Activated CD8-positive, alpha-beta memory T cell treated with anti-CD3 and anti-CD28 coated beads for 4 hours (primary cell): Measurements from ENCODE around the gene CPNE1.

ENCODE experiments used
- DNase-seq, 2 donors: peaks; one replicate each; pipeline ENCODE4 v3.0.0-alpha.2; 2020; ENCODE audit warnings: low read depth in 2 of 2

The CPNE1 gene

DNA sequence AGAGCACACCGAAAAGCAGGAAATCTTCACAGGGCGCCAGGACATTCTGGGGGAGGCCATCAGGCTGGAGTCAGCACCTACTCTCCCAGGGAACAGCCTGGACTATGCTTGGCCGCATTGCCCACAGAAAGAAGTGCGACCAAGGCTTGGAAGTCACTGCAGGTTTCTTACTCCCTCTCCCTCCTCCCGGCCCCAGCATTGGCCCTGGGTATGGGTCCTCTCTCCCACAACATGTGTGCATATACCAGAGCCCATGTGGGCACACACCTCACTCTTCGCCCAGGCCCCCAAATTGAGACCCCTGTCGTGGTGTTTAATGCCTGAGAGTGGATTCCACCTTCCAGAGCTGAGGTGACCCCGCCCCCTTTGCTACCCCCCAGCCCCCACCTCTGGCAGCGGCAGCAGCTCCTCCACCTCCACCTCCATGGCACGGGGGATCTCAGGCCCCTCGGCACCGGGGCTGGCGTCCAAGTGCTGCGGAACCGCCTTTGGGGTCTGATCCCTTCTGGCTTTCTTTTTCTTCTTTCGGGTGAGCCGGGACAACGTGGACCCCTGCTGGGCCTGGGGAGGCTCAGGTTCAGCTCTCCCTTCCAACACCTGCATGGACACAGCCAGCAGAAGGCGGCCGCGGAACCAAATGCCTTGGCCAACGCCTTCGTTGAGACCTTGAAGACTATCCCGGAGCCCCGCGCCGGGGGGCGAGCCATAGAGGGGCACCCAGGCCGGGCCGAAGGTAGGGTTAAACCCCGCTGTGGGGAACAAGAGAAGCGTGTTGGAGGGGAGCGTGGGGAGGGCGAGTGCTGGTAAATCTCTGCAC, 64.3 kb downstream of the CPNE1 start:
- no peak for DNase-seq

DNA sequence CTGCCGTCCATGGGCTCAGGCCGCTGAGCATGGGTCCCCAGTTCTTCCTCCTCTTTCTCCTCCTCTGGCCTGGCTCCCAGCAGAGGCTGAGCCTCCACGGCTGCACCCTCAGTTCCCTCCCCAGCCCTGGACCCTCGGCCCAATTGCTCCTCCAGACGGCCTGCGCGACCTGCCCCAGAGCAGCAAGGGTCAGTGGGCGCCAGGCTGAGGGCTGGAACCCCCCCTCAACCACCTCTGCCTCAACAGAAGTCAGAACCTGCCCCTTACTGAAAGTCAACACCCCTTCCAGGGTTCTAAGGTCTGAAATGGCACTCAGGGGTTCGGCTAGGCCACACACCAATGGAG, 65.0 kb downstream of the CPNE1 start:
- no peak for DNase-seq

DNA sequence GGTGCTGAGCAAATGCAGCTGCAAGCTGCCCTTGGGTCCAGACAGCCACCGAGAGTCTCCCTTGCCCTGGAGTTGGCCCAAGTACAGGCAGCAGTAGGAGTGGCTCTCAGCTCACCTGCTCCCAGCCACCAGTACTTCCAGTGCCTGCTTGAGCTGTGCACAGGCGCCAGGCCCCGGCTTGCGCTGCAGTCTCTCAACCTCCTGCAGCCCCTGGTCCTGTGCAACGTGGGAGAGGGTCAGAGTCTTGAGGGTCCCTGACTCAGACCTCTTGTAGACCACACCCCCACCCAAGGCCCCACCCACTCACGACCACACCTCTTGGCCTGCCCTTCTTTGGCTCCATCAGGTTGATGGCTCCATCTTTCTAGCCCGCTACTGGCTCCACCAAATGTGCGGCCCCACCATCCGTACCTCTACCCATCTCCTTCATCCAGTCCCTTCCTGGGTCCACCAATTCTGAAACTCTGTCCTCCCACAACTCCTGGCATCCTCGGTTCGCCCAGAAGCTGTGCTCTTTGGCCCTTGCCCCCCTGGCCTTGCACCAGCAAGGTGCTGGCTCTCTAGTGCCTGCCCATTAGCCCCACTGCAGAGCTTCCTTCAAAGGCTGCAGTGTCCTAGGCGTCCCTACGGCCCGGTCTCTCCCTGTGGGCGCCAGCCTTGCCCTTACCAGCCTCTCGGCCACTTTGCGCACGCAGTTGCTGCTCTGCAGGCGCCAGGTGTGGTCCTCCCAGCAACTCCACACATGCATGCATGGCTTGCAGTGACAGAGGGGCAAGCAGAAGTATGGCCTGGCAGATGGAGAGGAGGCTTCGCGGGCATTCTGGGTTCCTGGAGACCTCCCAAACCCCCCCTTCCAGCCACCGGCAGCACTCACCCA, 65.6 kb downstream of the CPNE1 start:
- no peak for DNase-seq

DNA sequence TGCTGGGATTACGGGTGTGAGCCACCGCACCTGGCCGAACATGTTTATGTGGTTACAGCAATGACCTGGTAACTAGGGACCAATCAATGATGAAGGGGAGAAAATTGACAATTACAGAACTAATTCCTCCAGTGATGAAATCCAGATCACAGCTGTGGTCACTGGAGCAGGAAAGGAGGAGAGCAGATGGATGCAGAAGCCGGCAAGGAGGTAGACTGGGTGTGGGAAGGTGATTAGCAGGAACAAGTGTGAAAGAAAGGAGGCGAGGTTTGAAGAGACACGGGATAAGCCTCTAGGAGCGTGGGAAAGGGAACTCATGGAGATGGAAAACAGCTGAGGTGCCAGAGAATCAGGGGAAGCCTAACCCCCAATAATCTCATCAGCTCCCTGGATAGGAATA, 66.2 kb downstream of the CPNE1 start:
- no peak for DNase-seq

DNA sequence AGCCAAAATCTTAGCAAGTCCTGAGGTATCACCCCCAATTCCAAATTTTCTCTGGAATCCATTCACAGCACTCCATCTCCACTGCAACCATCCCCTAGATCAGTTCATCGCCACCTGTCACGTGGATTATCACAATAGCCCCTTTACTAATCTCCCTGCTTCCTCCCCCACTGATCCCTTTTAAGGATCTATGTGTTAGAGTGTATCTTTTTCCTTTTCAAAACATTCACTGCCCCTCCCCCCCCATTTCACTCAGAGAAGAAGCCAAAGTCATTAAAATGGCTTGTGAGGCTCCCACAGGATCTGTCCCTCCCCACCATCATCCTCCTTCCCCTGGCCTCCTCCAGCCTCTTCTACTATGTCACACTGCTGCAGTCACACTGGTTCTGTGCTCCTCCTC, 67.5 kb downstream of the CPNE1 start:
- no peak for DNase-seq

DNA sequence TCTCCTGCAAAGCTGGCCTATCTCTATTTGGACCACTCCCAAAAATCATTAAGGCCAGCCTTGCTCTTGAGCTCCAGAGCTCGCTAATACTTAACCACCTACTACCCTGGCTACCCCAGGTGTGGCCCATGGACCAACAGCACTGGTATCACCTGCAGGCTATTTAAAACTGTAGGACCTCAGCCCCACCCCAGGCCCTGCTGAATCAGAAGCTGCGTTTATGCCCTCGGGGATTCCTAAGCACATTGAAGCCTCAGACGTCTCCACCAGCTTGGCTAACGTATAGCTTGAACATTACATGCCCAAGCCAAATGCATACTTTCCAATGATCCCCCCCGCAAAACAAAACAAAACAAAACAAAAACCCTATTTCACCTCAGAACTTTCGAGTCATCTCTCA, 68.8 kb downstream of the CPNE1 start:
- no peak for DNase-seq

DNA sequence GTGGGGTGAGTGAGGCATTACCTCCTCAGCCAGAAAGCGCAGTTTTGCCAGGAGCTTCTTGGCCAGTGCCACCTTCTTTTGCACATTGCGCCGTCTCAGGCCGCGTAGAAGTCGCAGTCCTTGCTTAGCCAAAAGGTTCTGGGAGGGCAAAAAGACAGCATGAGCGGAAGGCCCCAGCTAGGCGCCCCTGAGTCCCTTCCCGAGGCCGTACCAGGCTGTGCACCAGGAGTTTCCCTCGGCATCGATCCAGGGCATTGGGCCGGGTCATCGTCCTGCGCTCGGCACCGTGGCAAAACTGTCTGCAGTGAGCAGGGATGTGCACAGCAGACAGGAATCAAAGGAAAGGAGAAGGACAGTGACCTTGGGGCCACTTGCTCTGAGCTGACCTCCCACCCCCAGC, 69.2 kb downstream of the CPNE1 start:
- no peak for DNase-seq

DNA sequence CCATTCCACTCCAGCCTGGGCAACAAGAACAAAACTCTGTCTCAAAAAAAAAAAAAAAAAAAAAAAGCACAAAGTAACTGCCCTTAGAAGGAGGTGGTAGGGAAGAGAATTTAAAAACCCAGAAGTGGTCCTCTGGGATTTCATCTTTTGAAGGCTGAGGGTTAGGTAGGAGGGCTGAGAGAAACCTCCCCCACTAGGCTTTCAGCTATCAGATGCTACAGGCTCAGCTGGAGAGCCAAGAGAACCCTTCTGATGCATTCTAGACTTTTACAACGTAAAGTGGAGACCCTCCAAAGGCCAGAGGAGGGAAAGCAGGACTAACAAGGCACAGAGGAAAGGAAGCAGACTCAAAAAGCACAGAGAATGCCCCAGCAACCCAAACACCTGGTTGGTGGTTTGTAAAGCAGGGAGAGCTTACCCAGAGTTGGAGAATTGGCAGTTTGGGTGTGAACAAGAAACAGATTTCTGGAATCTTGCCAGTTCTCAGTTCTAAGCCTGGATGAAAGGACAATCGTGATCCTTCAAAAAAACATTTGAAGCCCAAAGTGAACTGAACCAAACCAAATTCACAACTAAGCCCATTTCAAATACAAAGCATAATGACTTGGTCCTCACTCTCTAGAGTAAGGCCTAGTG, 72.2 kb downstream of the CPNE1 start:
- DNase-seq, result no peak

DNA sequence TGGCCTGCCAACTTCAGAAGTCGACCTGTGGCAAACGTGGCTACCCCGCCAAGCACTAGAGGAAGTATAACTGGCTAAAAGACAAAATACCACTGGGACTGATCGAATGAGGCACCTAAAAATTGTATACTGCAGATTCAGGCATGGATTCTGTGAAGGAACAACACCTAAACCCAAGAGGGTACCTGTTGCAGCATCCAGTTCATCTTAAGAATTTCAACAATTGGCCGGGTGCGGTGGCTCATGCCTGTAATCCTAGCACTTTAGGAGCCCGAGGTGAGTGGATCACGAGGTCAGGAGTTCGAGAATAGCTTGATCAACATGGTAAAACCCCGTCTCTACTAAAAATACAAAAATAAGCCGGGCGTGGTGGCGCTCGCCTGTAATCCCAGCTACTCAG, 76.3 kb downstream of the CPNE1 start:
- DNase-seq, result no peak

DNA sequence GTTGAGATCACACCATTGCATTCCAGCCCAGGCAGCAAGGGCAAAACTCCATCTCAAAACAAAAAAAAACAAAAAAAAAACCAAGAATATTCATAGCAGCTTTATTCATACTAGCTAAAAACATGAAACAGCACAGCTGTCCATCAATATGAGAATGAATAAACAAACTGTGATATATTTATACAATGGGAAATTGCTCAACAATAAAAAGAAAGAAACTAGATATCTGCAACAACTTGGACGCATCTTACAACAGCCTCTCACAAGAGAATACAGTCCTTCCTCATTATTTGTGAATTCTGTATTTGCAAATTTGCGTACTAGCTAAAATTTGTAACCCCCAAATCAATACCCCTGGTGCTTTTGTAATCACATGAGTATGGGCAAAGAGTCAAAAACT, 77.3 kb downstream of the CPNE1 start:
- no peak for DNase-seq

DNA sequence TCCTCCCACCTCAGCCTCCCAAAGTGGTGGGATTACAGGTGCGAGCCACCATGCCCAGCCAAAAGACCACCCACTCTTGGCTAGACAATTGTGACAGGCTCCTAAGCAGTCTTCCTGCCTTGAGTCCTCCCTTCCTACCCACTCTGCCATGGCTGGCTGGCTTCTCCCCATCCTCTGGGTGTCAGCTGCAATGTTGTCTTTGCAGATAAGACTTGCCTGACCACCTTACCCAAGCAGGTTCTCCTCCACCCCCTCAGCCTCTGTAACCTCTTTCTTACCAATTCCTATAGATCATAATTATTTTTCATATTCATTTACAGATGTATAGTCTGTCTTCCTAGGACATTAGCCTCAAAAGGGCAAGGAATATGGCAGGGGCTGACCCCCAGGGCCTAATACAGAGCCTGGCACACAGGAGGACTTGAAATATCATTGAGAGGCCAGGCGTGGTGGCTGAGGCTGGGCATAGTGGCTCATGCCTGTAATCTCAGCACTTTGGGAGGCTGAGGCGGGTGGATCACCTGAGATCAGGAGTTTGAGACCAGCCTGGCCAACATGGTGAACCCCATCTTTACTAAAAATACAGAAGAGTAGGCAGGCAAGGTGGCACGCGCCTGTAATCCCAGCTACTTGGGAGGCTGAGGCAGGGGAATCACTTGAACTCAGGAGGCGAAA, 77.8 kb downstream of the CPNE1 start:
- DNase-seq, result no peak

DNA sequence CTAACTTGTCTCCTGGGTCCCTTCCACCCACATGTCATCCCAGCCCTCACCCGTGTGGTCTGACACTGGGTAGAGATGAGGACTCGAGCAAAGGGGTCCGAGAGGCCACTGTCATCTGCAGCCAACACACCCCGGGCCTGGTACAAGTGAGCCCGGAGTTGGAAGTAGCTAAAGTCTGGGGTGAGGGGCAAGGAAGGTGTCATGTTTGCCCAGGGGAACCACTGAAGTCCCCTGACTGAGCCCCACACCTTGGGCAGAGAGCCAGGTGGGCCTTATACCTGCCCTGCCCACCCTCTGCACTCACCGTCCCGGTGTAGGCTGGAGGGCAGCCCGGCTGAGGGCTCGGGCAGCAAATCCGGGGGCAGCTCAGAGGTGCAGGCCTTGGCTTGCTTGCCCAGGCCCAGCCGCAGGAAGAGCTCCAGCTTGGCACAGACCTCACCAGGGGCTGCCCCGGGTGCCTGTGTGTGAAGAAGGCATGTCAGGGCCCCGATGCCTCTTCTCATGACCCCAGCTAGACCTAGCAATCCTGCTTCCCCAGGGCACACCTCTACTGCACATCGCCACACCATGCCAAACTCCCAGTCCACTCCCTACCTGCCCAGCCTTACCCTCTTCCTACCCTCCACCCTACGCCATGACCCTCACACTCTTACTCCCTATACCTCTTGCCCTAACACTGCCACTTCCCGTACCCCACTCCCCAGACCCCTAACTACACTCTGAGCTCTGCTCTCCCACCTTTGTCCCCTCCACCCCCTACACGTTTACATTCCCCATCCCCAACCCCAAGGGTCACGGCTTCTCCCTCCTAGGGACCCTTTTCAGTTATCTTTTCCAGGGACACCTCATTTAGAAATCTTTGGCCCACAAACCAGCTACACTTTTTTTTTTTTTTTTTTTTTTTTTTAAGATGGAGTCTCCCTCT, 80.8 kb downstream of the CPNE1 start:
- DNase-seq, result no peak

DNA sequence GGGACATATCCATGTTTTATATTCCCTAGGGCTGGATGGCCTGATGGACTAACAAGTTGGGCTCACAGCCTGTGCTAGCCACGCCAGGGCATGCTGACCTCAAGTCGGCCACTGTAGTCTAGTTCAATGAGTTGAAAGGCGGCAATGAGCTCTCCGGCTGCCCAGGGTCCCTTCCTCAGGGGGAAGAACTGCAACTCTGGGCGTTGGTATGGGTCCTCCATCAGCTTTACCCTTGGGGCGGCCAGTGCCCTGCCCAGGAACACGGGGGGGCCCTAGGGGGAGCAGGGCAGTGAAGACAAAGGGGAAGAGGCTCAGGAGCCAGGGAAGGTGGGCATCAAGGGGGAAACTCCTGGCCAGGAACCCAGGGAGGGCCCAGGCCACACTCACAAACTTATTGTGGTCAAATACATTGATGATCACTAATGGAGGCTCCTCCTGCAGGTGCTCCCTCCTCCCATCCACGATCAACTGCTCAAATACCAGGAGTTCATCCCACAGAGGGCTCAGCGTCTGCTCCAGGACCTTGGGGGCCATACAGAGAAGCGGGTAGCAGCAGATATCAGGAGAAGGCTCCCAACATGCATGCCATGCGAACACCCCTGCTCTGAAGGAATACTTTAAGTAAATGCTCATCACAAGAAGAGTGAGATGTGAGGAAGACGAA, 81.8 kb downstream of the CPNE1 start:
- DNase-seq, result no peak

DNA sequence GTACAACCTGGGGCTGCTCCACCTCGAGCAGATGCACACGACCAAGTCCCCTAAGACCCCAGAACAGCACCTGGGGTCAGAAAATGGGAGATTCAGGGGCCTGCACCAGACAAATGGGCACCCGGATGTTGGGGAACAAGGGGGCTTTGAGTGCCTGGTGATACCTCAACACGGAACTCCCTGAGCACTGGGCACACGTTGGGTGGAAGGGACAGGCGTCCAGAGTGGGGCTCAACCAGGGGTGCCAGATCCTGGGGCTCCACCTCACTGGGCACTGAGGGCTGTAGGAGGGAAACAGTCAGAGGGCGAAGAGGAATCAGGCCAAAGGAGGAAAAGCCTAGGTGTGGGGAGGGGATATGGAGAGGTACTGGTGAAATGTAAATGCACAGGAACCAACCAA, 82.6 kb downstream of the CPNE1 start:
- DNase-seq, result no peak

DNA sequence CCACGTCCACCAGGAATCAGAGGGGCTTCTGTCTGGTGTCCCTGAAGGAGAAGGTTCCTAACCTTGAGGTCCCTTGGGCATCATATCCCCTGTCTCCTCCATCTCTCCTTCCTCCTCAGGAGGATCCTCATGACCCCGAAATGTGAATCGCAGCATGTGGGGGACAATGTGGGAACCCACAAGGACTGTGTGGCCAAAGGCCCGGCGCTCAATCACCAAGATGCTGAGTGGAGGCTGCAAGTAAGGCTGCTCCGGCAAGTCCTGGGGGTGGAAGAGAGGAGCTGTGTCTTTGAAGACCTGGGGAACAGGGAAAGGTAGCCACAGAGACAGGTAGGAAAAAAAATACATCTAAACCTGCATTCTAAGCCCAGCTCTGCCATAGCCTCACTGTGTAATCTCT, 85.5 kb downstream of the CPNE1 start:
- DNase-seq, result no peak

DNA sequence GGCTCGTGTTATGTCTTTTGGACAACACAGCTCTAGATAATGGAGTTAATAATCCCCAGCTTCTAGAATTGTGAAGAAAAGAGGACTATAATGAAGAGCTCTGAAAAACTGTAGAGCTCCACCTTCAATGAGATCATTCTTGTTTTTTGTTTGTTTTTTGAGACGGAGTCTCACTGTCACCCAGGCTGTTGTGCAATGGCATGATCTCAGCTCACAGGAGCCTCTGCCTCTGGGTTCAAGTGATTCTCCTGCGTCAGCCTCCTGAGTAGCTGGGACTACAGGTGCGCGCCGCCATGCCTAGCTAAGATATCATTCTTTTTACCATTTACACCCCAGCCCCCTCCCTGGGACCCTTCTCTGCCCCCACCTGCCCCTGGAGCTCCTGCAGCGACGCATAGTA, 86.2 kb downstream of the CPNE1 start:
- DNase-seq, result no peak

DNA sequence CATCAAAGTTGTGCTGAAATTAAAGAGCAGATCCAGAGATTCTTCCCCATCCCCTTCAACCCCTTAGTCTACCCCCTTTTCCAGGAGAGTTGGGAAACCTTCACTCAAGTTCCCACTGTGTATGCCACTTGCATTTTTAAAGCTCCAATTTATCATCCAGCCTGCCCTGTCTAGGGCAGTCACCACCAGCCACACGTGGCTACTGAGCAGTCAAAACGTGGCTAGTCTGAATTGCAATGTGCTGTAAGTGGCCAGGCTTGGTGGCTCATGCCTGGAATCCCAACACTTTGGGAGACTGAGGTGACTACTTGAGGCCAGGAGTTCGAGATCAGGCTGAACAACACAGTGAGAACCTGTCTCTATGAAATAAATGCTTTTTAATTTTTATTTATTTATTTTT, 87.9 kb downstream of the CPNE1 start:
- no peak for DNase-seq
